Upper lobe of left lung (tissue), 4 donors: Measurements from ENCODE around the gene GULP1.

Experiments
- CTCF ChIP-seq, 6 experiments: fragments of 450-650 bp in 4 of 6; fragments of 200-600 bp in 2 of 6; sonication (generic) in 2 of 6; IDR thresholded peaks; one replicate each; pipeline ENCODE4 v1.5.1; 2016 to 2019; ENCODE audit warnings: antibody characterized with exemption in 6 of 6
- EP300 ChIP-seq, 4 donors: sonication (generic); formaldehyde crosslinking; IDR thresholded peaks; one replicate each; pipeline ENCODE4 v1.5.1; 2017; ENCODE audit warnings: antibody characterized with exemption in 4 of 4, control low read depth in 2 of 4

- TF ChIP-seq CTCF (IDR thresholded peaks at IDR 0.05): no peak
- no peak for TF ChIP-seq EP300 (IDR thresholded peaks at IDR 0.05)
Measured at GRCh38 chr2:188610827-188611226, 319.2 kb downstream of the GULP1 start.
